PC-9 (cell line): ENCODE data around the gene SH3RF2. TPM values are rescaled to one million over a fixed set of nuclear protein-coding genes. Genes with fewer than 3 reads are reported as not detected.

Experiments
- BruUV-seq: library from RNA; stranded (reverse); fragments of 400-500 nt; replicated peaks from 2 replicates; lab custom pipeline; 2021; lab: Mats Ljungman, UMichigan
- CTCF ChIA-PET: fragments of 300-600 bp; sonication (Branson Sonifier 250); formaldehyde crosslinking; loops from one replicate; lab custom pipeline; 2022; ENCODE audit warnings: antibody characterized with exemption; lab: Charles Lee
- POLR2A ChIA-PET: fragments of 300-600 bp; sonication (Branson Sonifier 250); formaldehyde crosslinking; loops from one replicate; lab custom pipeline; 2022; ENCODE audit warnings: antibody characterized with exemption; ENCODE audit not compliant: unreplicated experiment; lab: Charles Lee
- DNase-seq, 2 experiments: peaks; one replicate each; pipeline versions ENCODE4 v3.0.0 to v3.0.0-alpha.2; 2015 to 2022; ENCODE audit warnings: mixed read lengths in 1 of 2
- H2AFZ ChIP-seq: fragments of 200-600 bp; sonication (generic); 2 replicates; pipeline ENCODE4 v1.8.1; 2017; ENCODE audit warnings: antibody characterized with exemption
- H3F3A ChIP-seq: fragments of 200-600 bp; sonication (generic); 2 replicates; pipeline ENCODE4 v1.8.1; 2017; ENCODE audit warnings: antibody characterized with exemption, mild to moderate bottlenecking, low read depth; ENCODE audit not compliant: insufficient read depth
- H3K27ac ChIP-seq: fragments of 200-600 bp; sonication (generic); 2 replicates; pipeline ENCODE4 v1.6.1; 2016; ENCODE audit warnings: mixed run types
- H3K27me3 ChIP-seq: fragments of 200-600 bp; sonication (generic); 2 replicates; pipeline ENCODE4 v1.6.1; 2016; ENCODE audit warnings: low read depth, mixed run types; ENCODE audit not compliant: insufficient read depth
- H3K36me3 ChIP-seq: fragments of 200-600 bp; sonication (generic); 2 replicates; pipeline ENCODE4 v1.6.1; 2016; ENCODE audit warnings: low read depth, mixed run types
- H3K4me1 ChIP-seq: fragments of 200-600 bp; sonication (generic); replicated peaks from 2 replicates; pipeline ENCODE4 v1.6.1; 2016; ENCODE audit warnings: mixed run types; ENCODE audit not compliant: insufficient read depth
- H3K4me2 ChIP-seq: fragments of 200-600 bp; sonication (generic); 2 replicates; pipeline ENCODE4 v1.6.1; 2017; ENCODE audit warnings: mixed run types
- H3K4me3 ChIP-seq: fragments of 200-600 bp; sonication (generic); 2 replicates; pipeline ENCODE4 v1.6.1; 2016; ENCODE audit warnings: mixed run types
- H3K79me2 ChIP-seq: fragments of 200-600 bp; sonication (generic); 2 replicates; pipeline ENCODE4 v1.6.1; 2017; ENCODE audit warnings: low read depth, mixed run types
- H3K9me2 ChIP-seq: fragments of 200-600 bp; sonication (generic); 2 replicates; pipeline ENCODE4 v1.8.1; 2017; ENCODE audit warnings: mild to moderate bottlenecking; ENCODE audit not compliant: insufficient read depth
- H3K9me3 ChIP-seq: fragments of 200-600 bp; sonication (generic); 2 replicates; pipeline ENCODE4 v1.8.1; 2016; ENCODE audit warnings: low read depth; ENCODE audit not compliant: insufficient read depth
- H4K20me1 ChIP-seq: fragments of 200-600 bp; sonication (generic); 2 replicates; pipeline ENCODE4 v1.8.1; 2017; ENCODE audit not compliant: insufficient read depth
- EZH2 ChIP-seq: fragments of 200-600 bp; sonication (generic); IDR thresholded peaks from 2 replicates; pipeline ENCODE4 v1.8.0; 2017; ENCODE audit warnings: antibody characterized with exemption, low read depth
- intact Hi-C: fragments of 100-400 bp; cut with micrococcal nuclease; formaldehyde crosslinking; loops from one replicate; pipeline ENCODE4 v1.10.0; 2022; ENCODE audit not compliant: unreplicated experiment
- total RNA-seq: library from RNA; stranded (reverse); gene quantifications from 2 replicates; pipeline ENCODE4 v1.2.3, GENCODE V29; 2021
- TF ChIP-seq, protein P1 (sequence below): fragments of 200-600 bp; sonication (generic); conservative IDR thresholded peaks from 2 replicates; pipeline ENCODE4 v1.6.1; 2017; ENCODE audit warnings: mixed run types, antibody characterized with exemption, mild to moderate bottlenecking, moderate library complexity

SH3RF2 gene
- total RNA-seq, 1 experiment from 2014 or later: 37.2 TPM

DNA sequence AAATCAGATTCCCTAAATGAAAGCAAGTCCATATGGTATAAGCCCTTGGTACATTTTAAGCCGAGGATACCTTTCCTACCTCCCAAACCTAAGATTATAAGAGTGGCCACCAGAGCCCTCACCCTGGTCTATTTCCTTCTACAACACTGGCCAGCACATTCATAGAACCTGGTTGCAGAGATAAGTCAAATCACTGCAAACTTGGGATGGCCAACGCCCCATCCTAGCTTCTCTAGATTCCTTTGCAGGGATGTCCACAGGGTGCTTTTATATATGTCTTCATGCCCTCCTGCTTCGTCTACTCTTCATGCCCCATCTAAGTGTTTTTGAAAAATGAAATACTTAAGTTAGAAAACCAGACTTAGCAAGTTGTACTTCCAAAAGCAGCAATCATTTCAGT, 41.8 kb downstream of the SH3RF2 start:
- no peaks in the 10 kb centered on the region for H4K20me1 ChIP-seq
- POLR2A ChIA-PET: no interaction called here
- H2AFZ ChIP-seq: no peak overlapping the region
- H3K4me1 ChIP-seq: peaks cover 72% of the 10 kb centered on the region
- CTCF ChIA-PET: no interaction called here
- no peaks in the 10 kb centered on the region for H3K36me3 ChIP-seq
- H3K79me2 ChIP-seq: no peaks in the 10 kb centered on the region; the same call in 1 of the 2 replicates
- no peak overlapping the region for H3K27ac ChIP-seq
- BruUV-seq: no TSS peak
- H3K4me2 ChIP-seq: 0 out of 2 replicates have a peak overlapping the region, but pooled peaks have one; percentile 26
- H3K4me3 ChIP-seq: no peak overlapping the region
- intact Hi-C loops: loop anchor here (5.0 kb wide), 1 partner anchor 49 kb away; no protein-coding TSS in a partner anchor
- TF ChIP-seq EZH2: no peak
- TF ChIP-seq, protein P1, sequence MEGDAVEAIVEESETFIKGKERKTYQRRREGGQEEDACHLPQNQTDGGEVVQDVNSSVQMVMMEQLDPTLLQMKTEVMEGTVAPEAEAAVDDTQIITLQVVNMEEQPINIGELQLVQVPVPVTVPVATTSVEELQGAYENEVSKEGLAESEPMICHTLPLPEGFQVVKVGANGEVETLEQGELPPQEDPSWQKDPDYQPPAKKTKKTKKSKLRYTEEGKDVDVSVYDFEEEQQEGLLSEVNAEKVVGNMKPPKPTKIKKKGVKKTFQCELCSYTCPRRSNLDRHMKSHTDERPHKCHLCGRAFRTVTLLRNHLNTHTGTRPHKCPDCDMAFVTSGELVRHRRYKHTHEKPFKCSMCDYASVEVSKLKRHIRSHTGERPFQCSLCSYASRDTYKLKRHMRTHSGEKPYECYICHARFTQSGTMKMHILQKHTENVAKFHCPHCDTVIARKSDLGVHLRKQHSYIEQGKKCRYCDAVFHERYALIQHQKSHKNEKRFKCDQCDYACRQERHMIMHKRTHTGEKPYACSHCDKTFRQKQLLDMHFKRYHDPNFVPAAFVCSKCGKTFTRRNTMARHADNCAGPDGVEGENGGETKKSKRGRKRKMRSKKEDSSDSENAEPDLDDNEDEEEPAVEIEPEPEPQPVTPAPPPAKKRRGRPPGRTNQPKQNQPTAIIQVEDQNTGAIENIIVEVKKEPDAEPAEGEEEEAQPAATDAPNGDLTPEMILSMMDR: no peak
- no peaks in the 10 kb centered on the region for H3K9me2 ChIP-seq
- peaks cover 34% of the 10 kb centered on the region for H3F3A ChIP-seq
- no peaks in the 10 kb centered on the region for H3K27me3 ChIP-seq
- no peaks in the 10 kb centered on the region for H3K9me3 ChIP-seq
- no peak for DNase-seq

DNA sequence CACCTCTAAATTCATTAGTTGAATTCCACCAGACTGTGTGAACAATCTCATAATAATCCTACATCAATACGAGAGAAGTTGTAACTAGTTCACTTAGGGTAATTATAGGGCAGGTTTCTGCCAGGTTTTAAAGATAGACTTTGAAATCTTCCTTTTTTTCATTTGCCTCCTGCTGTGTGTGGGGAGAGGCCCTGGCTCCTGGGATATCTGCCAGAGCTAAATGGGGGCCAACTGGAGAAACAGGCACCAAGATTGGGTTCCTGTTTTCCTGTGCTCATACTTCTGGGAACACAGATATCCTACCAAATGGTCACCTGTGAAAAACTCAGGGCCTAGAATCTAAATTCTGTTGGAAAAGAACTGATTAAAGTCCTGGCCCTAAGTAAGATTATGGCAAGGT, 42.3 kb downstream of the SH3RF2 start:
- peak in 1 of 2 experiments; percentile 38 for DNase-seq
- H2AFZ ChIP-seq: no peak overlapping the region
- no peak overlapping the region for H3K27ac ChIP-seq
- H3K9me3 ChIP-seq: no peaks in the 10 kb centered on the region
- H3F3A ChIP-seq: peaks cover 34% of the 10 kb centered on the region
- H3K36me3 ChIP-seq: no peaks in the 10 kb centered on the region
- CTCF ChIA-PET: no interaction called here
- TF ChIP-seq, protein P1: no peak
- no peak for TF ChIP-seq EZH2
- H3K27me3 ChIP-seq: no peaks in the 10 kb centered on the region
- peaks cover 72% of the 10 kb centered on the region for H3K4me1 ChIP-seq
- no peak overlapping the region for H3K4me3 ChIP-seq
- H3K4me2 ChIP-seq: 0 out of 2 replicates have a peak overlapping the region, but pooled peaks have one; percentile 26
- no TSS peak for BruUV-seq
- POLR2A ChIA-PET: interaction anchor here (0.6 kb wide), 1 partner anchor 204 kb away, joined by 3 read pairs; no protein-coding TSS in a partner anchor
- intact Hi-C loops: loop anchor here (5.0 kb wide), 1 partner anchor 49 kb away; no protein-coding TSS in a partner anchor
- H3K79me2 ChIP-seq: no peaks in the 10 kb centered on the region; the same call in 1 of the 2 replicates
- no peaks in the 10 kb centered on the region for H3K9me2 ChIP-seq
- H4K20me1 ChIP-seq: no peaks in the 10 kb centered on the region

DNA sequence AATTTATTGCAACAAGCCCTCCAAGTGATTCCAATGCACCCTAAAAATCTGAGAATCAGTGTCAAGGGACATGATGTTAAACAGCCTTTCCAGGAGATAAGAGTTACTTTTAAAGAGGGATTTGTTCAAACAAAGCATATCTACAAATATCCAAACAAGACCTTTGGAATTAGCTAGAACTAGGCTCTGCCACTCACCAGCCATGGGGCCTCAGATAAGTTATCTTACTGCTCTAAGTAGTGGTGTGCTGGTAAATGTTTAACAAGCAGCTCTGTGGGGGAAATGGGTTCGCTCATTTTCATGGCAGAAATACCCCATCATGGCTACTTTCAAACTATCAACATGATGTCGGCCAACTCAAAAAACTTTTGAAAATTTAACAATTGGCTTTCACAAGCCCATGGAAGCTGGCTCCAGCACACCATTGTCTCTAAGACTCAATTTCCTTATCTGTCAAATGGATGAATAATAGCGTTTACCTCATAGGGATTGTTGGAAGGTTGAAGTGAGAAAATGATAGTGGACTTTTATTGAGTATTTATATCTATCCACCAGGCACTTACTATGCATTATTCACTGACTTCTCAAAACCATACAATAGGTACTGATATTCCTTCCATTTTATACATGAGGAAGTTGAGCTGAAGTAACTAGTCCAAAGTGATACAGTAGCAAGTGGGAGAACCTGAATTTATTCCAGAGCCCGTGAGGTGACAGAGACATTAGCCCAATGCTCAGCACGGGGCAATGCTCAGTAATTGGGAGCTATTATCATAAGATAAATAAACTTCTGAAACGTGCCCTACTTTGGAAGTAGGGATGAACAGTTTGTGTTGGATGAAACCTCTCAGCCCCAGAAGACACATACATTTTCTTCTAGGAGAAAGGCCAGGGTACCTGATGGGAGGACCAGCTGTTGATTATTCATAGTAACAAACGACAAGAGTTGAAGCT, 43.2 kb downstream of the SH3RF2 start:
- POLR2A ChIA-PET: interaction anchor here (0.6 kb wide), 1 partner anchor 203 kb away, joined by 3 read pairs; no protein-coding TSS in a partner anchor

More for the DNA sequence above, 43.2 kb downstream of the SH3RF2 start:
- no peak overlapping the region for H2AFZ ChIP-seq
- no peaks in the 10 kb centered on the region for H4K20me1 ChIP-seq
- H3K27me3 ChIP-seq: no peaks in the 10 kb centered on the region
- H3K4me2 ChIP-seq: no peak overlapping the region
- no peaks in the 10 kb centered on the region for H3K36me3 ChIP-seq
- TF ChIP-seq EZH2: no peak
- TF ChIP-seq, protein P1: no peak
- H3K27ac ChIP-seq: no peak overlapping the region
- CTCF ChIA-PET: no interaction called here
- peaks cover 34% of the 10 kb centered on the region for H3F3A ChIP-seq
- no peaks in the 10 kb centered on the region for H3K9me2 ChIP-seq
- BruUV-seq: no TSS peak
- DNase-seq: no peak
- intact Hi-C loops: loop anchor here (5.0 kb wide), 3 partner anchors 48 to 142 kb away; partner anchors contain the start of gene PRELID2
- peaks cover 71% of the 10 kb centered on the region for H3K4me1 ChIP-seq
- H3K79me2 ChIP-seq: no peaks in the 10 kb centered on the region; the same call in 1 of the 2 replicates
- no peaks in the 10 kb centered on the region for H3K9me3 ChIP-seq
- no peak overlapping the region for H3K4me3 ChIP-seq
